Muscle layer of colon (tissue), 2 donors: Measurements from ENCODE around the gene APOM.
A peak's percentile ranks its signal among the peaks of the same experiment; 100 is the strongest.

Experiments used
- H3K27ac ChIP-seq: one replicate; pipeline ENCODE4 v1.7.0; 2013; ENCODE audit warnings: low read depth, mild to moderate bottlenecking, low read length, moderate library complexity
- H3K27me3 ChIP-seq, 2 donors: one replicate each; pipeline ENCODE4 v1.7.0; 2013; ENCODE audit warnings: low read length in 2 of 2, mild to moderate bottlenecking in 2 of 2; ENCODE audit not compliant: insufficient read depth in 2 of 2, control insufficient read depth in 1 of 2
- H3K36me3 ChIP-seq: one replicate; pipeline ENCODE4 v1.7.0; 2013; ENCODE audit warnings: mild to moderate bottlenecking, low read length; ENCODE audit not compliant: insufficient read depth
- H3K4me1 ChIP-seq: one replicate; pipeline ENCODE4 v1.7.0; 2013; ENCODE audit warnings: mild to moderate bottlenecking, low read length; ENCODE audit not compliant: insufficient read depth
- H3K4me3 ChIP-seq, 2 donors: one replicate each; pipeline ENCODE4 v1.7.0; 2013; ENCODE audit warnings: low read length in 2 of 2, low read depth in 1 of 2, mild to moderate bottlenecking in 1 of 2, moderate library complexity in 1 of 2
- H3K9ac ChIP-seq: one replicate; pipeline ENCODE4 v1.7.0; 2013; ENCODE audit warnings: low read length
- H3K9me3 ChIP-seq: one replicate; pipeline ENCODE4 v1.7.0; 2013; ENCODE audit warnings: mild to moderate bottlenecking, low read length
- donor health status: abdominal sarcoma.
- donor health status: Adenocarcinoma of cecum.

APOM gene

DNA sequence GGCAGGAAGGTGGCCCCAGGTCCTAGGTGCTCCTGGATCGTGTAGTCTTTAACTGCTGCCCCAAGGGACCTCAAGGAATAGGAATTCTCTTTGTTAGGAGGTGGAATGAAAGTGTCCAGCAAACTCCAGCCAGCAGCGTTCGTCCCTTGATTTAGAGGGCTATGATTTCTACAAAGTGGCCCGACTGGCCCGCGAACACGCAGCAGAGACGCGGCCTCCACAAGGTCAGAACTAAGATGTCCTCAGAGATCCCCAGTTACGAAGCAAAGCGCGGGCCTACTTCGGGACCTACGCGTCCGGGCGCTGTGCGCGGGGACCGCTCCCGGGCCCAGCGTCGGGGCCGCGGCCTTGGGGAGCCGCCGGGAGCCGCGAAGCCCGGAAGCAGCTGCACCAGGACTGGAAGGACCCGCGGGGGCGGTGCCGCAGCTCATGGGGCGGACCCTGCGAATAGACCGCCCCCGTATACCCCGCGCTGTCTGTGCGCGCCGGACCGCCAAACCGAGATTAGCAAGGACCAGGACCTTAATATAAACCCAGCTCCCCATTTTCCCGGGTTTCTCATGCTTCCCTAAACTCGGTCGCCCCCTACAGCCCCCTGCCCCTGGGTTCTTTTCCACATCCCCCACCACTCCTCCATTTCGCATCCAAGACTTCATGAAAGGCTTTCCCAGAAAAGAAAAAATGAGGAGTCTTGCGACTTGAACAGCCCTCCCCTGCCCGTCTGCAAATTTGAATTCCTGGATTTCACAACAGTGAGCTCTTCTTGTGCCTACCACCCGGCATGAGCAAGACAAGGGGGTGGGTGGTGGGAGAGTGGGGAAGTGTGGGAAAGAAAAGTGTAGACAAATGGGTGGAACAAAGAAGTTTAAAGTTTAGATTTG is 4.9 kb downstream of the APOM start, which contains the start of gene C6orf47:
Gene C6orf47 (minus strand): TSS at position 398 of the 881 bp plus-strand sequence. CDS start 831 bp downstream, outside the sequence.
- Histone ChIP-seq H3K4me3 (peak within 1 kb of the TSS; percentile 80 to 100), H3K27me3 (no peaks in the 10 kb centered on the region), H3K27ac (peak within 1 kb of the TSS; percentile 93), H3K9ac (peak within 1 kb of the TSS; percentile 89), H3K4me1 (peaks cover 62% of the 10 kb centered on the region), H3K36me3 (peaks cover 29% of the 10 kb centered on the region), H3K9me3 (no peaks in the 10 kb centered on the region)

DNA sequence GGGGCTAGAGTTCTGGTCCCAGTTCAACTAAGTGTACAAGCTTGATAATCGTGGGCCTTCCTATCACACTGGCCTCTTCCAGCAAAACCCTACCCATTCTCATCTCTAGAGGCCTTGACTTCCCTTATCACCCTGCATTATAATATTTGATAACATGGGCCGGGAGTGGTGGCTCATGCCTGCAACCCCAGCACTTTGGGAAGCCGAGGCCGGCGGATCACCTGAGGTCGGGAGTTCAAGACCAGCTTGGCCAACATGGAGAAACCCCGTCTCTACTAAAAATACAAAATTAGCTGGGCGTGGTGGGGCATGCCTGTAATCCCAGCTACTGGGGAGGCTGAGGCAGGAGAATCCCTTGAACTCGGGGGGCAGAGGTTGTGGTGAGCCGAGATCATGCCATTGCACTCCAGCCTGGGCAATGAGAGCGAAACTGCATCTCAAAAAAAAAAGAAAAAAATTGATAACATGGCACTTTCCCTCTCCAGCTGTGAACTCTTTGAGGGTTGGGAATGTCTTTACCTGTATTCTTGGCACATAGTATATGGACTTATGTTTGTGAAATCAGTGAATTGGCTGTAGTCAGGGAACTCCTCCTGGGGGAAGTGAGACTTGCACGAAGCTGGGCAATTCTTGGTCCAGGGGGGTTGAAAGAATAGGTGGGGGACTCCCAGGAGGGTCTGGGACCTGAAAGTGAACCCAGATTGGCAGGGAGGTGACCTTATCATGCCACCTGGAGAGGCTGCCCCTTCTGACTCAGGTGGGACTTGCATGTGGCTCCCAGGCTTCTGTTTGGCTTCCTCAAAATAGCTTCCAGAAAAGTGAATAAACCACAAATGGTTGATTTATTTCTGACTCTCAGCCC is 5.8 kb downstream of the APOM start:
- Histone ChIP-seq H3K9me3 (no peaks in the 10 kb centered on the region), H3K4me1 (peaks cover 64% of the 10 kb centered on the region), H3K9ac (peak overlapping the region; percentile 89), H3K27ac (peak overlapping the region; percentile 93), H3K36me3 (peaks cover 26% of the 10 kb centered on the region), H3K4me3 (peak overlapping the region; percentile 80 to 100), H3K27me3 (no peaks in the 10 kb centered on the region)

DNA sequence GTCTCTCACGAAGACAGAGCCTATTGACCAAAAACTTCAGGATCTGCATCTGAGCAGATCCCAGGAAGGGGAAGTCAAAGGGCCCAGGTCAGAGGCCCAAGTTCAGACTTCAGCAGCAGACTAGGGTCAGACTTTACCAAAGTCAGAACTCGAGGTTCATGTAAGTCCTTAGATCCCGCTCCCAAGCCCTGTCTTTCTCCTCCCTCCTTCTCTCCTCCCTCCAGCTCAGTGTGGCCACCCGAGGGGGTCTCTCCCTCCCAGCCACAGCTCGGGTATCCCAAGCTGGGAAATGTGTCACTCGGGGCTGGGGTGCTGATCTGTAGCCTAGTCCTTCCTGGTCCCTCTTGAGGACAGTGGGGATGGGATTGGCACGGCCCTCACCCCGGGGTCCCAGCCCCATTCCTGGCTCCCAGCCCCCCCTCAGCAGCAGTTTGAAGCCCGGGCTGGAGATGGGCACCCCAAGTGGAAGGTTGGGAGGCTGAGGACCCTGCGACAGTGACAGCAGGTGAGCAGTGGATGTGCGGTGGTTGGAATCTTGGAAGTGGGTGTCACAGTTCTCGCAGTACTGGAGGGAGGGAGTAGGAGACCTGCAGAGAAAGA is 6.5 kb downstream of the APOM start:
- H3K27me3 ChIP-seq: no peaks in the 10 kb centered on the region
- no peaks in the 10 kb centered on the region for H3K9me3 ChIP-seq
- peaks cover 67% of the 10 kb centered on the region for H3K4me1 ChIP-seq
- H3K36me3 ChIP-seq: peaks cover 29% of the 10 kb centered on the region
- no peak overlapping the region for H3K9ac ChIP-seq
- H3K27ac ChIP-seq: no peak overlapping the region
- H3K4me3 ChIP-seq: no peak overlapping the region

DNA sequence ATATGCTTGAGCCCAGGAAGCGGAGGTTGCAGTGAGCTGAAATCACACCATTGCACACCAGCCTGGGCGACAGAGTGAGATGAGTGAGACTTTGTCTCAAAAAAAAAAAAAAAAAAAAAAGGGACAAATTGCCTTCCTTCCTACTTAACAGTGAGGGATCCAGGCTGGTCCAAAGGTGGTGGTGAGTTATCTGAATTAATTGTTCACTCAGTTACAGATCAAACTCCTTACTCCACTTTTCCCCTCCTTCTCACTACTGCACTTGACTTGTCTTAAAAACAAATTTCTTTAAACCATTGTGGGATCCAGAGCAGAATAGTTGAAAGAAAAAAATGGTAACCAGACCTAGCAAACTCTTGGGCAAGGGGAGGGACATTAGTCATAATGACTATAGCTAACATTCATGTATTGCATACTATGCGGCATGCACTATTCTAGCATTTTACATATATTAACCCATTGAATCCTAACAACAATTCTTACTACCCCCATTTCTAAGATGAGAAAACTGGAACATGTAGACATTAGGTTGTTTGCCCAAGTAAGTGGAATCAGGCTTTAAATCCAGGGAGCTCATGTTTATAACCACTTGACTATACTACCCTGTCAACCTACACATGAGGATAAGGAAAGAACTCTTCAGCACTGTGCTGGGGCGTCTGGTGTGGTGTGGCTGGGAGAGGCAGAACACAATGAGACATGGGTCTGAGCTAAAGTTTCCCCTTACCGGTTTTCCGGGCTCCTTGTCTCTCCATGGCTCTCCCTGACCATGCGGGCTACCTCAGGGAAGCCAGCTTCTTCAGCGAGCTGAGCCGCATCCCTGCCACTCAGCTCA is 7.6 kb downstream of the APOM start:
- Histone ChIP-seq H3K36me3 (peaks cover 36% of the 10 kb centered on the region), H3K4me1 (peaks cover 61% of the 10 kb centered on the region), H3K27me3 (no peaks in the 10 kb centered on the region), H3K27ac (peak overlapping the region; percentile 62), H3K4me3 (peak overlapping the region; percentile 55 to 96), H3K9me3 (no peaks in the 10 kb centered on the region), H3K9ac (peak overlapping the region; percentile 68)

DNA sequence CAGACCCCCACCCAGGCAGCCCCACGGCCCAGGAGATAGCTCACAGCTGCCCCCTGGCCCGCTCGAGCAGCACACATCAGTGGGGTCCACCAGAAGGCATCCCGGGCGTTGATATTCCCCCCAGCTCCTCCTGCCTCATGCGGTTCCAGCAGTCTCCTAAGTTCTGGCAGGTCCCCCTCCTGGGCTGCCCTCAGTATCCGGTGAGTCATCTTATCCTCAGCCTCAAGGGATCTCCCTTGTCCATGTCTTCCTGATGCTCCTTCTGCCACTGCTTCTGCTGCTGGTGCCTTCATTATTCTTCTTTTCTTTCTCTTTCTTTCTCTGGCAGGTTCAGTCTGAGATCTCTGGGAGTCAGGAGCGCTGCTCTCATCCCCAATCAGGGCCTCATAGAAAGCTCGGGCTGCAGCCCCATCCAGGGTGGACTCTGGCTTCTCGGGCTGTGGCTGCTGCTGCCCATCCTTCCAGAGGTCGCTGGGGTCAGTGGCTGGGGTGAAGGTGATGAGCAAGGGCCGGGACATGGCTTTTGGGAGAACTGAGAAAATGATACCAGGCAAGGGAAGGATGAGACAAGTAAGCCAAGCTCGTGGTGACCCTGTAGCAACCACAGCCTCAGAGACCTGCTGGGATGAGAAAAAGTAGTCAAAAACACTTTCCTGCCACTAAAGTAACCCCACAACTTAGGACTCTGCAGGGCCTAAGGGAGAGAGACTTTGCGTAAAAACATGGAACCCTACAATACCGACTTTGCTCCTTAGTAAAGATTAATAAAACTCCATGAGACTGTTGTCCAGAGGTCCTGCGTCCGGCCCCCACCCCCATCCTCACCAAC is 8.5 kb downstream of the APOM start:
- H3K4me1 ChIP-seq: peaks cover 53% of the 10 kb centered on the region
- H3K4me3 ChIP-seq: peak overlapping the region; percentile 55 to 96
- peak overlapping the region; percentile 95 for H3K27ac ChIP-seq
- H3K9me3 ChIP-seq: no peaks in the 10 kb centered on the region
- H3K36me3 ChIP-seq: peaks cover 42% of the 10 kb centered on the region
- peak overlapping the region; percentile 68 for H3K9ac ChIP-seq
- H3K27me3 ChIP-seq: no peaks in the 10 kb centered on the region

DNA sequence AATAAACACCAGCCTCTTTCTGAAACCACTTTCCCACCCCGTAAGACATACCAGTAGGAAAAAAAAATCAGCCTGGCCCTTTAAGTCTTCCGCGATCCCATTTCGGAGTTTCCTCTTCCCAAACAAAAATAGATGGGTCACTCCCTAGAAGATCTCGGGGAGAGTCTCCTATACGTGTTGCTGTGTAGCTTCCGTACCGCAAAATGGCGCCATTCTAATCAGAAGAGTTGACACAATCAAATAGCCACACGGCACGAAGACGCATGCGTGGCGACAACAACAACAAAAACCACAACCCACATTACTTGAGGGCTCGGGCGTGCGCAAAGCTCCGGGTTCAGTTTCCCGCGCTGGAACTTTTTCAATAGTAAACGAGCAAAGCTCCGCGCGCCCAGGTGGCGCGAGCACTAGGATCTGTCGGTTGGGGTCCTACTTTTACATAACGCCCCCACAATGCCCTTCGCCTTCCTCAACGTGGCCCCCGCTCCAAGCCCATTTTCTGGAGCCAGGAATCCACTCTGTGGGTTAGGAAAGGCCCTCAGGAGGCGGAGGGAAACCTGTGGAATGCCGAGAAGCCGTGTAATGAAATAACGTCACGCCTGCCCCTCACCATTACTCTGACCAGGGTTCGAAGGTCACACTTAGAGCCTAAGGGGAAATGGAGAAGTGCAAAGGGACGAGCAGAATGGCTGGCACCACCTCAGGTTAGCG is 9.3 kb downstream of the APOM start, which contains the start of gene GPANK1:
Gene GPANK1 (minus strand): TSS at position 208 of the 711 bp plus-strand sequence. CDS start 519 bp downstream, outside the sequence.
- peak within 1 kb of the TSS; percentile 55 to 96 for H3K4me3 ChIP-seq
- H3K4me1 ChIP-seq: peaks cover 45% of the 10 kb centered on the region
- H3K9ac ChIP-seq: peak within 1 kb of the TSS; percentile 68
- no peaks in the 10 kb centered on the region for H3K27me3 ChIP-seq
- H3K36me3 ChIP-seq: peaks cover 50% of the 10 kb centered on the region
- no peaks in the 10 kb centered on the region for H3K9me3 ChIP-seq
- H3K27ac ChIP-seq: peak within 1 kb of the TSS; percentile 95

DNA sequence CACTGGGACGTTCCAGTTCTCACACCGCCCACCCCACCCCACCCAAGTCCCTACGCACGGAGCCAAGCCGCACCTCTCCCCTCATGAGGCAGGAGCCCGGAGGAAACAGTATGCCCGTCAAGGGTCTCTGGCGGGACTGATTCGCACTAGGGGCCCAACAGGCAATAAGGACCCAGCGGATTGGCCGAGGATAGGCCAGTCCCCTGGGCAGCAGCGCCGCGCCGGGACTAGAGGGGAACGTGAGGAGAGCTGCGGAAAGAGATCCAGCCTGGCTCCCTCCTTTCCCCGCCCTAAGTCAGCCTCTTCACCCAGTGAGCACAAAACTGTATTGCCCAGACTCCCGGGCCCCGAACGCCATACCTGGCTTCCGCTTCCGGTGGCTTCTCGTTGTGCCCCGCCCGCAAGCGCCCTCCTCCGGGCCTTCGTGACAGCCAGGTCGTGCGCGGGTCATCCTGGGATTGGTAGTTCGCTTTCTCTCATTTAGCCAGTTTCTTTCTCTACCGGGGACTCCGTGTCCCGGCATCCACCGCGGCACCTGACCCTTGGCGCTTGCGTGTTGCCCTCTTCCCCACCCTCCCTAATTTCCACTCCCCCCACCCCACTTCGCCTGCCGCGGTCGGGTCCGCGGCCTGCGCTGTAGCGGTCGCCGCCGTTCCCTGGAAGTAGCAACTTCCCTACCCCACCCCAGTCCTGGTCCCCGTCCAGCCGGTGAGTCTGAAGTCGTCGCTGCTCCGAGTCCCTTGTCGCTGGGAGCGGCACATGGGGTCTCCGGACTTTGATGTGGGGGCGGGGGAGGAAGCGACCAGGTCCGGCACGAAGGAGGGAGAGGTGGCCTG is 10.0 kb downstream of the APOM start, which contains the start of gene CSNK2B:
Gene CSNK2B (plus strand): TSS at position 580 of the 836 bp plus-strand sequence. CDS start 752 bp downstream, outside the sequence.
- Histone ChIP-seq H3K9ac (peak within 1 kb of the TSS; percentile 96), H3K4me1 (peaks cover 43% of the 10 kb centered on the region), H3K27me3 (no peaks in the 10 kb centered on the region), H3K4me3 (peak within 1 kb of the TSS; percentile 85 to 96), H3K9me3 (no peaks in the 10 kb centered on the region), H3K27ac (peak within 1 kb of the TSS; percentile 95), H3K36me3 (peaks cover 57% of the 10 kb centered on the region)

DNA sequence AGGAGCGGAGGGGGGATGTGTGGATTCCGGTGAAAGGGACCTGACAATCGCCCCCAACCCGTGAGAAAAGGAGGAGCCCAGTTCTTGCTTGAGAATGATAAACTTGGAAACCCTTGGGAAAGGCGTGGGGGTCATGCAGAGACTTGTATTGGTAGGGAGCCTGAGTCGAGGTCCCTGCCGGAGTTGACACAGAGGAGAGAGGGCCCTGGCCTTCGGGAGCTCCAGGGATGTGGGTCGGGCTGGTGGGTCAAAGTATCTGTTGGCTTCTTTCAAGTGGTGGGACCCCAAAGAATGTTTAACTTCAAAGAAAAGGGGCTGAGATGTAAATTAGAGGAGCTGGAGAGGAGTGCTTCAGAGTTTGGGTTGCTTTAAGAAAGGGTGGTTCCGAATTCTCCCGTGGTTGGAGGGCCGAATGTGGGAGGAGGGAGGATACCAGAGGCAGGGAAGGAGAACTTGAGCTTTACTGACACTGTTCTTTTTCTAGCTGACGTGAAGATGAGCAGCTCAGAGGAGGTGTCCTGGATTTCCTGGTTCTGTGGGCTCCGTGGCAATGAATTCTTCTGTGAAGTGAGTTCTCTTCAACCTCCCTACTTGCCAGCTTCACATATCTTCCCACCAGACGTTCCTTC is 10.8 kb downstream of the APOM start:
- H3K27me3 ChIP-seq: no peaks in the 10 kb centered on the region
- H3K36me3 ChIP-seq: peaks cover 64% of the 10 kb centered on the region
- peak overlapping the region; percentile 85 to 96 for H3K4me3 ChIP-seq
- peaks cover 37% of the 10 kb centered on the region for H3K4me1 ChIP-seq
- H3K9me3 ChIP-seq: no peaks in the 10 kb centered on the region
- peak overlapping the region; percentile 95 for H3K27ac ChIP-seq
- peak overlapping the region; percentile 96 for H3K9ac ChIP-seq
